Neural cell (in vitro differentiated cells): ENCODE measurements around the gene SEC23A.

Experiments used
- CTCF ChIP-seq: fragments of 450-650 bp; IDR thresholded peaks from 2 replicates; pipeline ENCODE4 v1.5.1; 2014; ENCODE audit warnings: antibody characterized with exemption, mild to moderate bottlenecking, moderate library complexity; ENCODE audit not compliant: poor library complexity, severe bottlenecking
- EP300 ChIP-seq: fragments of 450-650 bp; conservative IDR thresholded peaks from 2 replicates; pipeline ENCODE4 v1.6.1; 2014; ENCODE audit warnings: antibody characterized with exemption, mild to moderate bottlenecking, moderate library complexity; ENCODE audit not compliant: poor library complexity, severe bottlenecking
- POLR2AphosphoS5 ChIP-seq: IDR thresholded peaks from 2 replicates; pipeline ENCODE4 v1.6.1; 2012
- REST ChIP-seq: IDR thresholded peaks from 2 replicates; pipeline ENCODE4 v1.6.1; 2012; ENCODE audit warnings: borderline replicate concordance

GRCh38 chr14:39090548-39091111, 12.4 kb downstream of the SEC23A start:
- TF ChIP-seq POLR2AphosphoS5 (no peak), REST (no peak), EP300 (no peak), CTCF (no peak)
